AG20443 (cell line): ENCODE measurements around the gene APOBEC3H.

Experiments
- DNase-seq: peaks from one replicate; pipeline ENCODE4 v3.0.0; 2012; ENCODE audit warnings: low spot score, mixed read lengths

Gene APOBEC3H

DNA sequence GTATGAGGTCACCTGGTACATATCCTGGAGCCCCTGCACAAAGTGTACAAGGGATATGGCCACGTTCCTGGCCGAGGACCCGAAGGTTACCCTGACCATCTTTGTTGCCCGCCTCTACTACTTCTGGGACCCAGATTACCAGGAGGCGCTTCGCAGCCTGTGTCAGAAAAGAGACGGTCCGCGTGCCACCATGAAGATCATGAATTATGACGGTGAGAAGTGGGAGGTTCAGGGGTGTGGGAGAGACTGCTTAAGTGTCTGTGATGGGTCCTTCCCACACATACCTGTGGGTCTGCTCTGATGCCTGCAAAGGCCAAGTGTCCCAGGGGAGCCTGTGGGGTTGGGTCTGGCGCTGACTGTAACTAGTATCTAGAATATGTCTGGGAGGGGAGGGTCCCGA, 16.0 kb upstream of the APOBEC3H start:
- DNase-seq, result no peak

DNA sequence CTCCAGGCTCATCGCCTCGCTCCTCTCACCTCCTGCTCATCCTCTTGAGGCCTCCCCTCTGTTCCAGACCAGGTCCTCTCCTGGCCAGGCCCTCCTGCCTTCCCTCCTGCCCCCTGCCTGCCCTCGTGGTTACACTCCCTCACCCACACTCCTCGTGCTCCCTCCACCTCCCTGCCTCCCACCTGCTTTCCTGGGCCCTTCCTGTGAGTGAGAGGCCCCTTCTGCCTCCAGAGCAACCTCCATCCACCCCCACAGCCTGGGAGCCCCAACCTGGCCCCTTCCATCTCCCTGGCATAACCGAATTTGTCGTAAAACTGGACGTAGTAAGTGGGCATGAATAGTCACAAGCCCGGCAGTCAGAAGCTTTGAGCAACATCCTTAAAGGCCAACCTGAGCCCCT, 15.4 kb upstream of the APOBEC3H start:
- no peak for DNase-seq

DNA sequence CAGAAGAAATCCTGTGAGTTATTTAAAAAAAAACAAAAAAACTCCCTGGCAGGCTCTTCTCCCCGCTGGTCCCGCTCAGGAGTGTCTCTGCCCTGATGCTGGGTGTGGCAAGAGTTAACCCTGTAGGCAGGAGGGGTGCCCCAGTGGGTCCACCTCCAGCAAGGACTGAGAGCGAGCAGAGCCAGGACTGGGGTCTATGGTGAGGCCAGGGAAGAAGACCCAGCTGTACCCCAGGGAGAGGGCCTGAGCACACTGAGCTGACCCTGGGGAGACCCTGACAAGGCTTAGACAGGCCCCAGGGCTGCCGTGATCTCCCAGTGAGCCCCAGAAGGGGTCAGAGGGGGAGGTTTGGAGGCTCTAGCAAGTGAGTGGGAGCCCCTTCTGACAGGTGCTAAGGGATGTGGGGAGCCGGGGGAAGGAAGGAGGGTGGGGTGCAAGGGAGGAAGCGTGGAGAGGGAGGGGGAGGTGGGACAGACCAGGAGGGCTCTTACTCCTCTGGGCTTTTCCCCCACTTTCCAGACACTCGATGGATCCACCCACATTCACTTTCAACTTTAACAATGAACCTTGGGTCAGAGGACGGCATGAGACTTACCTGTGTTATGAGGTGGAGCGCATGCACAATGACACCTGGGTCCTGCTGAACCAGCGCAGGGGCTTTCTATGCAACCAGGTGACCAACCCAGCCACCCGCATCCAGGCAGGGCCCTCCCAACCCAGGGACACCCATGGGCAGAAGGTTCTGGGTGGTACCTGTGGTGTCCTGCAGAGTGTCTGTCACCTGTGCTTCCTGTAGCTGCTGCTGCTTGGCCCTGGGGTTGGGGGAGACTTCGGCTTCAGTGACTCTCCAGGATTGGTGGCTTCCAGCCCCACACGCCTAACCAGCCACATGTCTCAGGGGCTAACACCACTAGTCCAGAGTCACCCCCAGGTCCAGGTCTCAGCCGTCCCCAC, 13.6 kb upstream of the APOBEC3H start:
- DNase-seq, result no peak

DNA sequence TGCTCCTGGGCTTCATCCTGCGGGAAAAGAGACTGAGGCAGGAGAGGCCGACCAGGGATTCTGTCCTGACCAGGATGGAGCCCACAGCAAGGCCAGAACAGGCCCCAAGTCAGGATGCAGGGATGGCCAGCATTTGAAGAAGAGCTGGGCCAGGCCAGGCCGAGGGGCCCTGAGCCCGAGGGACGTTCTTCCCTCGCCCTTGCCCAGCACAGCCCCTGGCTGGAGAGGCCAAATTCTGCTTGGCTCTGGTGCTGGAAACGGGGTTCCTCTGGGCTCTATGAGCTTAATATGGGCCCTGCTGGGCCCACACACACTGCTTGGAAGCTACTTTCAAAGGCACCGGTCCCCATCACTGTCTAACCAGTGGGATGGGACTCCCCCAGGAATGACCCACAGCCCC, 12.4 kb upstream of the APOBEC3H start:
- no peak for DNase-seq

DNA sequence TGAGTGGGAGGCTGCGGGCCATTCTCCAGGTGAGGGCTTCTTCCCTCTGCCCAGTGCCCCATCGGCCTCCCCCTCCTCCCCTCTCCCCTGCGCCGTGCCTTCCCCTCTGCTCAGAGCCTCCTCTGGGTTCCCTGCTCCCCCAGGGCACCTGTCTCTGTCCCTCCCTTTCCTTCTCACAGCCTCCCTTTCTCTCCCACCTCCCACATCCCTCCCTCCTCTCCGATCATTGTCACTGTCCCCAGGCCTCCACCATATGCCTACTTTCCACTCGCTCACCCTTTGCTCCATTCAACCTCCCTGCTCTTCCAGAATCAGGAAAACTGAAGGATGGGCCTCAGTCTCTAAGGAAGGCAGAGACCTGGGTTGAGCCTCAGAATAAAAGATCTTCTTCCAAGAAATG, 9.9 kb upstream of the APOBEC3H start:
- no peak for DNase-seq

DNA sequence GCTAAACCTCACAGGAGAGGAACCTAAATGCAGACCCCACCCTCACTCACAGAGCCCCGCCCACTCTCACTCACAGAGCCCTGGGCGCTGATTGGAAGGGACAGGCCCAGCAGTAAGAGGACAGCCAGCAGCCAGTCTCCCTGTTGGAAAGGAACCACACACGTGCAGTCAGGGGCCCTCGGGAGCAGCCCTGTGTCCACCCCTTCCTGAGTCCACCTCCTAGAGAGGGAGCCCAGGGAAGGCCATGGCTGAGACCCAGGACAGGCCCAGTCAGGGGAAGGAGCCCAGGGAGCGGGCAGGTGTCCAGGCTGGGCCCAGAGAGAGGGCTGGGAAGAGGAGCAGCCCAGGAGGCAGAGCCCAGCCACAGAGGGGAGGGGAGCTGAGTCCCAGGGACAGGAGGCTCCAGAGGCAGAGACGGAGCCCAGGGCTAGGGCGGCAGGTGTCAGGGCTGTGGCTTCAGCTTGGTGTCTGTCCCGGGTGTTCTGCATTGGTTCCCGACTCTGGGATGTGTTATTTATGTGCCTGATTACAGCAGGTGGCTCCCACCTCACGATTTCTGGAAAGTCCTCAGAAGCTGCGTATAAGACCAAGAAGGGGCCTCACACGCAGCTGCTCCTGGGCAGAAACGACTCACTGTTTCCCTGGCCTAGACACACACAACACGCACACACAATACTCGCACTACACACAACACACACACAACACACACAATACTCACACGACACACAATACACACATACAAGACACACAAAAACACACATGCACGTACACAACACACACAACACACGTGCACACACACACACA, 9.0 kb upstream of the APOBEC3H start:
- no peak for DNase-seq

DNA sequence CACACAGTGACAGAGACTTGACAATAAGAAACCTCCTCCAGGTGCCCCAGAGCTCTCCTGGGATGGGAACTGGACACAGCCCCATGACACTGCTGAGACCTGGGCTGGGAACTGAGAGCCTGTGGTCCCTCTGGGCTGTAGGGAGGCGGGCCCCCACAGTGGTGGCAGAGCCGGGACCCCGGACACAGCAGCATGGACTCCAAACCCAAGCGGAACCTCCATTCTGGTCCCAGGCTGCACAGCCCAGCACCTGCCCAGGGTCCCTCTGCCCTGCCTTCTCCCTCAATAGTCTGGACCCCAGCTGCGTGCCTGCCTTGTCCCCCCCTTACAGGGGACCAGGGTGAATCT, 8.4 kb upstream of the APOBEC3H start:
- DNase-seq, result no peak

DNA sequence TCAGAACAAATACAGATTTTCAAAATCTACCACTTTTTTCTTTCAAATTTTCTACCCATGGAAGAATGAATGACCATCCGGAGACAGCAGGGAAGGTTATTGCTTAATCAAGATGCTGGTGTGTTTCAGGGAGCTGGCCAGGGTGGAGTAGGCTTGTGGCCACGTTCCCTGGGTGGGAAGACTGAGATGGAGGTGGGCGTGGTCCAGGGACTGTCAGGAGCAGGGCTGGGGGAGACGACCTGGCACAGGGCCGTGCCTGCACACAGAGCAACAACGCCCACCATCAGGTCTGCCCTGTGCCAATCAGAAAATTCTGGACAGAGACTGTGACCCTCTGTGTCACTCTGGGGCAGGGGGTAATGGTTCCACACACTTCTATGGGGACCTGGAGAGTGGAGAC, 7.1 kb upstream of the APOBEC3H start:
- peak; percentile 48 for DNase-seq

DNA sequence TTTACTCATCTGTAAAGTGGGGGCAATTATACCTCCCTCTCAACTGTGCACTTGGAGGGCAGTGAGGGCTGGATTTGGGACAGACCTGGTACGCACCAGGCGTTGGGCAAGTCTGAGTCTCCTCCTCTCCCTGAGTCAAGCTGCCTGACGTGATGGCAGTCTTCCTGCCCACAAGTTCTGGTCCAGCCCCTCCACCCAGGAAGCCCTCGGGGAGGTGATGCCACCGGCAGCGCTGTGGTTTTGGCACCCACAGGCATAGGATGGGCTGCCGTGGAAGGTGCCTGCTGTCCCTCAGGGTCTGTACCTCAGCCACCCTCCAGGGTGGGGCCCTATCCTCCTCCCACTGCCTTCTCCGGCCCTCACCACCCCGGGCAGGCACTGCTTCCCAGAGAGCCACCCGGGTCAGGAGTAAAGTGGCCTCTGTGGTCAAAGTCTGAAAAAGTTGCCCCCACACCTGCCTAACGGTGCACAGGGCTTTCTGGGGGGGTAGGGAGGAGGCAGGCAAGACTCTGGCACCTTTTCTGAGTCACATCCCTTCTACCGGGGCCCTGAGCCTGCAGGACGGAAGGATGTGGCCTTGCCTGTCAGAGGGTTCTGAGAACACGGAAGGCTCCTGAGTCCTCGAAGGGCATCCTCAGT, 6.5 kb upstream of the APOBEC3H start:
- DNase-seq, result no peak

DNA sequence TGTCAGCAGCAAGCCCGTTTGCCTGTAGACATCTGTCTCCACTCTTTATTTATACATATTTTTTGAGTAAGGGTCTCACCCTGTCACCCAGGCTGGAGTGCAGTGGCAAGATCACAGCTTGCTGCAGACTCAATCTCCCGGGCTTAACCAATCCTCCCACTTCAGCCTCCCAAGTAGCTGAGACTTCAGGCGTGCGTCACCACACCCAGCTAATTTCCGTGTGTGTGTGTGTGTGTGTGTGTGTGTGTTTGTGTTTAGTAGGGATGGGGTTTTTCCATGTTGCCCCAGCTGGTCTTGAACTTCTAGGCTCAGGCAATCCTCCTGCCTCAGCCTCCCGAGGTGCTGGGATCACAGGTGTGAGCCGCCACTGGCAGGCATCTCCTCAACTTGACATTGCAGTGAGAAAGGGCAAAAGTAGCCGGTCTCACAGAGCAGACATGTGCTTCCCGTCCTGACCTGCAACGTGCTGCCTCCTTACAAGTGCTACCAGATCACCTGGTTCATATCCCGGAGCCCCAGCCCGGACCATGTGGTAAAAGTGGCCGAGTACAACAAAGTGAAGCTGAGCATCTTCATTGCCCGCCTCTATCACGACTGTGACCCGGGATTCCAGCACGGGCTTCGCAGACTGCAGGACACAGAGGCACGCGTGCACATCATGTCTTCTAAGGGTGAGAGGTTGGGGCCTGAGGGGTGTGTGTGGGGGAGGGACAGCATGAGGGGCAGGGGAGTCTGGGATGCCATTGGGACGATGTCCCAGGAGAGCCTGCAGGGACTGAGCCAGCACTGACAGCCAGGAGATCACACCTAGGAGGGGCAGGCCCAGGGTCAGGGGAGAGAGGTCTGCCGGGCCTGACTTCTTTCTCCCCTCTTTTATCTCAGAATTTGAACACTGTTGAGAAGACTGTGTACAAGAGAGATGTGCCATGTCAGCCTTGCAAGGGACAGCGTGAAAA, 5.6 kb upstream of the APOBEC3H start:
- no peak for DNase-seq

DNA sequence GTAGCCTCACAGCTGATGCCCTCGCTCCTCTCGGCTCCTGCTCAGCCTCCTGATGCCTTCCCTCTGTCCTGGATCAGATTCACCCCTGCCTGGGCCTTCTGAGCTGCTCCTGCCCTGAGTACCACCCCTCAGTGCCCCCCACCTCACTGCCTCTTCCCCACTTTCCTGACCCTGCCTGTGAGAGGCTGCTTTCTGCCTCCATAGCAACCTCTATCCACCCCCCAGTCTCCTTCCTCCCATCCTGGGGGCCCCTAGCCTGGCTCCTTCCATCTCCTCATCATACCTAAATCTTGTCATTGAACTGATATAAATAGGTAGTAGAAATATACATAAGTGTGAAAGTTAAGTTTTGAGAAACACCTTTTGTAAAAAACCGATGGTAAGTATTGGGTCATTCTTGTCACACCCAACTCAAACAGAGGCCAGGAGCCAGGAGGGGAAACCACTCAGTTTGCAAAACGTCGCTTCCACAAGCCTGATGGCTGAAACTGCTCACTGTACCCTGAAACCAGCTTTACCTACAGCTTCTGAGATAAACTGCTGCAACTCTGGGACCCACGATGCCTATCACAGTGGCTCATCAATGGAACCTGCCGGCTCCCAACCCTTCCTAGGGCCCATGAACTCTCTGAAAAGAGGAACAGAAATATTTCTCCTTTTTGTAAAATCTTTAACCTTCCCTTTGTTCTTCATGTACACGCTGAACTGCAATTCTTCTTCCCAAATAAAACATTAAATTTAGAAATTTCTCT, 4.8 kb upstream of the APOBEC3H start:
- no peak for DNase-seq

DNA sequence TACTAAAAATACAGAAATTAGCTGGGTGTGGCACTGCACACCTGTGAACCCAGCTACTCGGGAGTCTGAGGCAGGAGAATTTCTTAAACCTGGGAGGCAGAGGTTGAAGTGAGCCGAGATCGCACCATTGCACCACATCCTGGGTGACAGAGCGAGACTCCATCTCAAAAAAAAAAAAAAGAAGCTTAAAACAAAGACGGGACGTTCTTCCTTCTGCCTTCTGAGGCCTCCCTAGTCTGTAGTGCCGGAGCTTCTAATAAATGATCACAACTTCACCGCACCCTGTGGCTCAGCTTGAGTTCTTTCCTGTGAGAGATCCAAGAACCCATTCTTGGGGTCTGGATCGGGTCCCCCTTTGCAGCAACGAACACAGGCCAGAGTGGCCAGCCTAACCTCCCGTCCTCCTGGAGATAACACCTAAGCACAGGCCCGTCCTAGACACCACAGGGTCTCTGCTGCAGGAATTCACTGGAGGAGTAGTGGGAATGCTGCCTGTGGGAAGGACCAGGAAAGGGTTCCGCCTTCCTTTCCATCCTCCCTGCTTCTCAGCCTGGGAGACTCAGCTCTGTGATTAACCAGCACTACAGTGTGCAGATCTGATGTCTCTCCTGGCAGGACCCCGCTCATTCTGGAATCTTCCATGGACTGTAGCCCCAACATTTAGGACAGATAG, 2.2 kb upstream of the APOBEC3H start:
- no peak for DNase-seq

DNA sequence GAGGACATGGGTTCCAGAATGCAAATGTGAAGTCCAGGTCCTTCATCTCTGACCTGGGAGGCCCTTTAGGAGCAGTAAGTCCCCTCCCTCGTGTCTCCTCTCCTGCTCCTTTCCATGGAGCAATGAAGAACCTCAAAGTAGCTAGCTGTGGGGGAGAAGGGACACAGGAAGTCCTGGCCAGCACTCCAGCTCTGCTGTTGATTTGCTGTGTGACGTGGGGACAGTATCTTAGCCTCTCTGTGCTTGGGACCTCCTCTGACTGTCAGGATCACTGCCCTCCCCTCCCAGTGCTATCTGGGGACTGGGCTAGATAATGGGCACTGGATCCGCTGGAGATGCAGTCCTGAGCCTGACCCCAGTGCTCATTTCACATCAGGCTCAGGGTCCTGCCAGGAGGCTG, 1.1 kb upstream of the APOBEC3H start:
- DNase-seq, result no peak

DNA sequence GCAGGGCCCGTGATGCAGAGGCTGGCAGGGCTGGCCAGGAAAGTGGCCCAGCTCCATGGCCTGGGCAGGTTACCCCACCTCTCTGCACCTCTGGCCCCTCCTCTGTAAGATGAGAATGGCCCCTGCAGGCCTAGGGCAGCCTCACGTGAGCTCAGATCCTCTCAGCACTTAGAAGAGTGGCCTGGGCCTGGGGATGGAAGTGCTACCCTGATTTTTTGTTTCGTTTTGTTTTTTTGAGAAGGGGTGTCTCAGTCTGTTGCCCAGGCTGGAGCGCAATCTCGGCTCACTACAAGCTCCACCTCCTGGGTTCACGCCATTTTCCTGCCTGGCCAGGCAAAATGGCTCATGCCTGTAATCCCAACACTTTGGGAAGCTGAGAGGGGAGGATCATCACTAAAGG, 982 bp downstream of the APOBEC3H start:
- no peak for DNase-seq

DNA sequence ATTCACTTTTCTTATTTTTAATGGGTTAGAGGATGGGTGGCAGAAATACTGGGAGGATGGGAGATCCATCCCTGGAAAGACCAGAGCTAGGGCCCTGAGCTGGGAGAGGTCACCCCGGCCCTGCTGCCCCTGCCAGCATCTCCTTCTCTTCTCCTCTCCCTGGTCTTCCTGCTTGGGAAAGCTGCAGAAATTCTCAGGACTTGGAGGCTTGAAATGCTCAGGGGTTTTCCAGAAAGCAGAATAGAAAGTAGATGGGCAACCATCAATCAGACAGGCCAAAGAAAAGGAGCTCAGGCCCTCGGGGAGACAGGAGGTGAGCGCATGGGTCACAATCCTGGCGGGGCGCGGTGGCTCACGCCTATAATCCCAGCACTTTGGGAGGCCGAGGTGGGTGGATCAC, 1.5 kb downstream of the APOBEC3H start:
- DNase-seq, result no peak

DNA sequence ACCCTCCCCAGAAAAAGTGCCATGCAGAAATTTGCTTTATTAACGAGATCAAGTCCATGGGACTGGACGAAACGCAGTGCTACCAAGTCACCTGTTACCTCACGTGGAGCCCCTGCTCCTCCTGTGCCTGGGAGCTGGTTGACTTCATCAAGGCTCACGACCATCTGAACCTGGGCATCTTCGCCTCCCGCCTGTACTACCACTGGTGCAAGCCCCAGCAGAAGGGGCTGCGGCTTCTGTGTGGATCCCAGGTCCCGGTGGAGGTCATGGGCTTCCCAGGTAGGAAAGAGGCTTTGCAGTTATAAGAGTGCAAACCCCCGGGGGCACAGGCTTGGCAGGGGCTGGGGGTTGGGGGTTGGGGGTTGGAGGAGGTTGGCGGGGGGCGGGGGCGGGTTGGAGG, 4.2 kb downstream of the APOBEC3H start:
- no peak for DNase-seq

DNA sequence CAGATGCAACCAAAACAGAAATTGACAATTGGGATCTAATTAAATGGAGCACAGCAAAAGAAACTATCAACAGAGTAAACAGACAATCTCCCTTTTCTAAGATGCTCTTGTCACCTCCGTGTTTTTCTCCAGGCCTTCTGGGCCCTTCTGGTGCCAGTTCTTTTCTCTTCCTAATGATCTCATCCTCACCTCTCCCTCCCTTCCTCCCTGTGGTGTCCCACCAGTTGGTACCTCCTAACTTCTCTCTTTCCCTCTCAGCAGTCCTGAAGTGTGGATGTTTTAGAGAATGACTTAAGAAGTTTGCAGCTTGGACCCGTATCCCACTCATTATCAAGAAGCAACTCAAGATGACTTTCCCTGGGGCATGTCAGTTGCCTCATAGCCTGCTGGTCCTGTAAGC, 6.4 kb downstream of the APOBEC3H start:
- DNase-seq, result no peak

DNA sequence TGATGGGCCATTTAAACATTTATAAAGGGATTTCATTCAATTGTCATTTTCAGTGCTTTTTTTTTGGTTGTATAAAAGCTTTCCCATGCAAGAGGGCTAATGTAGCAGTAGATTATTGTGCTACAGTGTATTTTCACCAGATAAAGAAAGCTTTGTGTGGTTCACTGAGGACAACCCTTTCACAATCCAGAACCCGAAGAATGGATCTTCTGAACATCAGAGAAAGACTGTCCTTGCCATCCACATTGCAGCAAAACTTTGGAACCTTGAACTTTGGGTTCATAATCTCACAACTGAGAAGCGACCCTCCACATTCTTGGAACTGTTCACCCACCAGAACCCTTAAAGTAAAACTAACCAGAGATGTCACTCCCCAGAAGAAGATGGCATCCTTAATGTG, 9.3 kb downstream of the APOBEC3H start:
- DNase-seq, result no peak

DNA sequence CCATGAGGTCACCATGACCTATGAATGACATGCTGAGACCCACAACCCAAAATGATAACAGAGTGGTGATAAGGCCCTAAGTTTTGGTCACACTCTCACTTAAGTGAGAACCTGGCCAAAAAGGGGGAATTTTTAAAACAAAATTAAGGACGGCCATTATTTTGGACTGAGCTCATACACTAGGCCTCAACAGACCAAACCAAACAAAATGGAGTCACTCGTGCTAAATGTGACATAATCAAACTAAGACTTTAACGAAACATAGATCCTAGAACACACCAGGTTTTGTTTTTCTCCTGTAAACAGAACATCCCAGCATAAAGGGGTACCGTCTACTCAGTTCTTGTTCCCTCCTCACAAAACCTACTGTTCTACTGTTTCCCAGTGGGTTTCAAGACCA, 11.4 kb downstream of the APOBEC3H start:
- no peak for DNase-seq

DNA sequence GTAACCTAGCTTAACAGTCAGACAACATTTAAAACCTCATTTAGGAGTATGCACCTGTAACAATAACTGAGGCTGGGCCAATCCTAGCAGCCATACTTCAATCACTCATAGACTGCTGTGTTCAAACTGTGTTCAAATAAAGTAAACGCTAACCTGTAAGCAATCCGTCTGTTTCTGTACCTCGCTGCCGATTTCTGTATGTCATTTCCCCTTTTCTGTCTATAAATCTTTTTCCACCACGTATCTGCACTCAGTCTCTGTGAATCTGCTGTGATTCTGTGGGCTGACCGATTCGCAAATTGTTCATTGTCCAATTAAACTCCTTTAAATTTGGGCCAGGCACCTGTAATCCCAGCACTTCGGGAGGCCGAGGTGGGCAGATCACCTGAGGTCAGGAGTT, 12.3 kb downstream of the APOBEC3H start:
- no peak for DNase-seq
